GM12865 (cell line): Measurements from ENCODE around the gene JARID2.
A peak's percentile ranks its signal among the peaks of the same experiment; 100 is the strongest.

Source experiments
- DNase-seq: peaks from one replicate; pipeline ENCODE4 v3.0.0; 2010; ENCODE audit warnings: low read depth
- H3K4me3 ChIP-seq: 2 replicates; pipeline ENCODE4 v1.5.1; 2011; ENCODE audit warnings: mild to moderate bottlenecking, low read depth, low read length, control low read depth
- TF ChIP-seq, protein P1 (sequence below): IDR thresholded peaks from 2 replicates; pipeline ENCODE4 v1.5.1; 2011; ENCODE audit warnings: low read length, control low read depth, low read depth, inconsistent platforms; ENCODE audit not compliant: insufficient read depth; ENCODE audit errors: missing control alignments

JARID2 gene

DNA sequence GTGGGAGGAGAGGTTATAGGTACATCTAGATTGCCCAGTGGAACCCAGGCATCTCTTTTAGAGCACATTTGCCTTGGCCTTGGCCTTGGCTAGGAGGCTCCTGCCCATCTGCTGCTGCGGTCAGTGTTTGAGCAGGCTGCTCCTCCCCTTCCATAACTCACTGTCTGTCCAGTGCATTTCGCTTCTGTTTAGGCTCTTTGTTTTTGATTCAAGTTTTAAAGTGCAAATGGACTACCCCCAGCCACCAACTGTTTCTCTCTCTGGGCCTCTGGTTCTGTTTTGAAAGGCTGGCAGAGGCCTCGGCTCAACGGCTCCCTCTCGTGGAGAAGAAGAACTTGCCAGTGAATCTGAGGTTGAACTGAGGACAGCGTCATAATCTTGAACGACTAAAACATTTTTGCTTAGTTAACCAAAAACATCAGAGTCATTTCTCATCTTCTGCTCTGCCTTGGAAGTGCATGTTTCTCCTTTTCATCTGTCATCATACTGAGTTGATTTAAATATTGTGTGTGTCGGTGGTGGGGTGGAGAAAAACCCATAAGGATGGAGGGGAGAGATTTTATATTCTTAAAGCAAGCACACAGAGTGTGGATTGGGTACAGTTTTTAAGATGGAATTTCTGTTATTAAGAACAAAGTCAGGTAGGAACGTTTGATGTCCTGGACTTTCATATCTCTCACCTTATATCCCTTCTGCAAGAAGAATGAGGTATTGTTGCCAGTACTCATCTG, 245.6 kb downstream of the JARID2 start:
- TF ChIP-seq, protein P1, sequence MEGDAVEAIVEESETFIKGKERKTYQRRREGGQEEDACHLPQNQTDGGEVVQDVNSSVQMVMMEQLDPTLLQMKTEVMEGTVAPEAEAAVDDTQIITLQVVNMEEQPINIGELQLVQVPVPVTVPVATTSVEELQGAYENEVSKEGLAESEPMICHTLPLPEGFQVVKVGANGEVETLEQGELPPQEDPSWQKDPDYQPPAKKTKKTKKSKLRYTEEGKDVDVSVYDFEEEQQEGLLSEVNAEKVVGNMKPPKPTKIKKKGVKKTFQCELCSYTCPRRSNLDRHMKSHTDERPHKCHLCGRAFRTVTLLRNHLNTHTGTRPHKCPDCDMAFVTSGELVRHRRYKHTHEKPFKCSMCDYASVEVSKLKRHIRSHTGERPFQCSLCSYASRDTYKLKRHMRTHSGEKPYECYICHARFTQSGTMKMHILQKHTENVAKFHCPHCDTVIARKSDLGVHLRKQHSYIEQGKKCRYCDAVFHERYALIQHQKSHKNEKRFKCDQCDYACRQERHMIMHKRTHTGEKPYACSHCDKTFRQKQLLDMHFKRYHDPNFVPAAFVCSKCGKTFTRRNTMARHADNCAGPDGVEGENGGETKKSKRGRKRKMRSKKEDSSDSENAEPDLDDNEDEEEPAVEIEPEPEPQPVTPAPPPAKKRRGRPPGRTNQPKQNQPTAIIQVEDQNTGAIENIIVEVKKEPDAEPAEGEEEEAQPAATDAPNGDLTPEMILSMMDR: peak; percentile 91
- peak; percentile 70 for DNase-seq
- no peak overlapping the region for H3K4me3 ChIP-seq

- TF ChIP-seq, protein P1: no peak
Measured at GRCh38 chr6:15491986-15492269, 246.1 kb downstream of the JARID2 start.

GRCh38 chr6:15493437-15494168, 247.7 kb downstream of the JARID2 start:
- H3K4me3 ChIP-seq: no peak overlapping the region
- TF ChIP-seq, protein P1: no peak
- no peak for DNase-seq

More at GRCh38 chr6:15491986-15492269, 246.1 kb downstream of the JARID2 start:
- no peak for DNase-seq
- H3K4me3 ChIP-seq: no peak overlapping the region

- no peak overlapping the region for H3K4me3 ChIP-seq
- TF ChIP-seq, protein P1: no peak
- no peak for DNase-seq
Measured at GRCh38 chr6:15495375-15495901, 249.6 kb downstream of the JARID2 start.

DNA sequence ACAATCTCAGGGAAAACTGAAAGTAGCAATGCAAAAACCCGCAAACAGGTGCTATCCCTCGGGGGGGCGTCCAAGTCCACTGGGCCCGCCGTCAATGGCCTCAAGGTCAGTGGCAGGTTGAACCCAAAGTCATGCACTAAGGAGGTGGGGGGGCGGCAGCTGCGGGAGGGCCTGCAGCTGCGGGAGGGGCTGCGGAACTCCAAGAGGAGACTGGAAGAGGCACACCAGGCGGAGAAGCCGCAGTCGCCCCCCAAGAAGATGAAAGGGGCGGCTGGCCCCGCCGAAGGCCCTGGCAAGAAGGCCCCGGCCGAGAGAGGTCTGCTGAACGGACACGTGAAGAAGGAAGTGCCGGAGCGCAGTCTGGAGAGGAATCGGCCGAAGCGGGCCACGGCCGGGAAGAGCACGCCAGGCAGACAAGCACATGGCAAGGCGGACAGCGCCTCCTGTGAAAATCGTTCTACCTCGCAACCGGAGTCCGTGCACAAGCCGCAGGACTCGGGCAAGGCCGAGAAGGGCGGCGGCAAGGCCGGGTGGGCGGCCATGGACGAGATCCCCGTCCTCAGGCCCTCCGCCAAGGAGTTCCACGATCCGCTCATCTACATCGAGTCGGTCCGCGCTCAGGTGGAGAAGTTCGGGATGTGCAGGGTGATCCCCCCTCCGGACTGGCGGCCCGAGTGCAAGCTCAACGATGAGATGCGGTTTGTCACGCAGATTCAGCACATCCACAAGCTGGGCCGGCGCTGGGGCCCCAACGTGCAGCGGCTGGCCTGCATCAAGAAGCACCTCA, 250.7 kb downstream of the JARID2 start:
- DNase-seq: no peak
- H3K4me3 ChIP-seq: no peak overlapping the region
- TF ChIP-seq, protein P1: no peak

GRCh38 chr6:15498640-15499039, 252.8 kb downstream of the JARID2 start:
- TF ChIP-seq, protein P1: no peak
- DNase-seq: no peak
- no peak overlapping the region for H3K4me3 ChIP-seq
